Measurements from ENCODE around the gene THADA.
A peak's percentile ranks its signal among the peaks of the same experiment; 100 is the strongest.
"Not testable (repeated sequence)": the region's sequence is repeated elsewhere in the genome, so short reads cannot be mapped to it uniquely, and the experiment has no call there.

Gene THADA

GRCh38 chr2:43541165-43541564 is 54.7 kb downstream of the THADA start:
- no peak for DNase-seq (ENCODE audit: low spot score)

GRCh38 chr2:43540021-43540779 is 55.6 kb downstream of the THADA start:
- peak; percentile 11 for DNase-seq (ENCODE audit: low spot score)

GRCh38 chr2:43539436-43539835 is 56.4 kb downstream of the THADA start:
- DNase-seq (ENCODE audit: low spot score), result no peak

GRCh38 chr2:43538034-43538670 is 57.7 kb downstream of the THADA start:
- no peak for DNase-seq (ENCODE audit: low spot score)

- DNase-seq (ENCODE audit: low spot score), result no peak
These were observed 58.7 kb downstream of the THADA start for GRCh38 chr2:43537137-43537536.

- no peak for DNase-seq (ENCODE audit: low spot score)
These were observed 61.3 kb downstream of the THADA start for GRCh38 chr2:43534569-43534968.

- not testable (repeated sequence) for DNase-seq (ENCODE audit: low spot score)
These were observed 63.3 kb downstream of the THADA start for GRCh38 chr2:43532572-43532971.

- no peak for DNase-seq (ENCODE audit: low spot score)
These were observed 64.6 kb downstream of the THADA start for GRCh38 chr2:43531251-43531650.

GRCh38 chr2:43526994-43527393 is 68.8 kb downstream of the THADA start:
- DNase-seq (ENCODE audit: low spot score), result no peak

GRCh38 chr2:43525506-43525905 is 70.3 kb downstream of the THADA start:
- DNase-seq (ENCODE audit: low spot score), result no peak

- DNase-seq (ENCODE audit: low spot score), result no peak
These were observed 71.5 kb downstream of the THADA start for GRCh38 chr2:43524177-43524965.

GRCh38 chr2:43522177-43522576 is 73.7 kb downstream of the THADA start:
- DNase-seq (ENCODE audit: low spot score), result no peak

- no peak for DNase-seq (ENCODE audit: low spot score)
These were observed 74.3 kb downstream of the THADA start for GRCh38 chr2:43521568-43521967.

GRCh38 chr2:43520919-43521318 is 74.9 kb downstream of the THADA start:
- DNase-seq (ENCODE audit: low spot score), result no peak

GRCh38 chr2:43519643-43520221 is 76.1 kb downstream of the THADA start:
- DNase-seq (ENCODE audit: low spot score), result peak; percentile 50

- no peak for DNase-seq (ENCODE audit: low spot score)
These were observed 77.1 kb downstream of the THADA start for GRCh38 chr2:43518718-43519117.

GRCh38 chr2:43518181-43518580 is 77.7 kb downstream of the THADA start:
- no peak for DNase-seq (ENCODE audit: low spot score)

GRCh38 chr2:43515807-43516497 is 79.9 kb downstream of the THADA start:
- DNase-seq (ENCODE audit: low spot score), result no peak

- DNase-seq (ENCODE audit: low spot score), result no peak
These were observed 80.6 kb downstream of the THADA start for GRCh38 chr2:43515248-43515647.

- DNase-seq (ENCODE audit: low spot score), result no peak
These were observed 82.0 kb downstream of the THADA start for GRCh38 chr2:43513796-43514195.

- no peak for DNase-seq (ENCODE audit: low spot score)
These were observed 82.6 kb downstream of the THADA start for GRCh38 chr2:43513216-43513615.

GRCh38 chr2:43511199-43511598 is 84.6 kb downstream of the THADA start:
- no peak for DNase-seq (ENCODE audit: low spot score)
